A204.1 (cell line): ENCODE measurements around the gene IFI30.
"Not testable (repeated sequence)": the region's sequence is repeated elsewhere in the genome, so short reads cannot be mapped to it uniquely, and the experiment has no call there.

Experiments
- FAIRE-seq: peaks from 2 replicates; lab custom pipeline; 2012; peaks lifted over from hg19 to GRCh38; lab: Jason Lieb, UNC

IFI30 gene

DNA sequence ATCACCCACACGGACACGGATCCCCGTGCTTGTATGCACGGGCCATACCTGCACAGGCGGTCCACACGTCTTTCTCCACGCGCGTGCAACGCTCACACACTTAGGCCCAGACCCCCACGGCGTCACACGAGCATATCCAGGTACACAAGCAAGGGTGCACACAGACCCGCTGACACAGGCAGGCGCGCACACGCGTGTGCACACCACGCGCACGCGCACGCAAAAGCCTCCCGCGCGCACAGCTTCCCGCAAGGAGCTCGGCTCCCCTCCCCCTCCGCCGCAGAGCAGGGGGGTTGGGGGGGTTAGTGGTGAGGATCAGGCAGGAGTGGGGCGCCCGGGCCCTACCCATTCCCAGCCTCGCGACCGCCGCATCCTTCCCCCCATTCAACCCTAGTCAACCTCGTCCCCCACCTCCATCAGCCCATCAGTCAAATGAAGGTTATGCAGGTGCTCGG is 29.8 kb downstream of the IFI30 start:
- FAIRE-seq = no peak

DNA sequence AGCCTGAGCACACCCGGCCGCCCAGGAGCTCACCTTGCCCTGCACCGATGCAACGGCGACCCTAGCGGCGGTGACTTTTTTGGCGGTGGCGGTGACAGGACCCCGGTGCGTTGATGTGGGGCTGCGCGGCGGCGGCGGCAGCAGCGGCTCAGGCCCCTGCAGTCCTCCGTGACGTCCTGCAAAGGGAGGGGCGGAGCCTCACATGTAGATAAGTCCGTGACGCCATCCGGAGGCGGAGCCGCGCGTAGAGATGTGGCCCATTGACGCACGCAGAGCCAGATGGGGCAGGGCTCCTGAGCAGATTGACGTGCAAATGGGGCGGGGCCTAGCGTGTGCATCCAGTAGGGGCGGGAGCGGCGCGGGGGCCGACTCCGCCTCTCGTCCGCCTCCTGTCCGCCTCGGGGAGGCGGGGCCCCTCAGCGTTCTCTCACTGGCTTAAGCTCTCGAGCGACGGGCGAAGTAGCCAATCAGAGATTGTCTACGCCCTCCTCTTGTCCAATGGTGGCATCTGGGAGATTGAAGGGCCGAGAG is 30.3 kb downstream of the IFI30 start, which contains the start of gene RAB3A:
Gene RAB3A (minus strand): TSS at position 180 of the 531 bp plus-strand sequence. CDS start 1,302 bp downstream, outside the sequence.
- FAIRE-seq = peak; percentile 96

DNA sequence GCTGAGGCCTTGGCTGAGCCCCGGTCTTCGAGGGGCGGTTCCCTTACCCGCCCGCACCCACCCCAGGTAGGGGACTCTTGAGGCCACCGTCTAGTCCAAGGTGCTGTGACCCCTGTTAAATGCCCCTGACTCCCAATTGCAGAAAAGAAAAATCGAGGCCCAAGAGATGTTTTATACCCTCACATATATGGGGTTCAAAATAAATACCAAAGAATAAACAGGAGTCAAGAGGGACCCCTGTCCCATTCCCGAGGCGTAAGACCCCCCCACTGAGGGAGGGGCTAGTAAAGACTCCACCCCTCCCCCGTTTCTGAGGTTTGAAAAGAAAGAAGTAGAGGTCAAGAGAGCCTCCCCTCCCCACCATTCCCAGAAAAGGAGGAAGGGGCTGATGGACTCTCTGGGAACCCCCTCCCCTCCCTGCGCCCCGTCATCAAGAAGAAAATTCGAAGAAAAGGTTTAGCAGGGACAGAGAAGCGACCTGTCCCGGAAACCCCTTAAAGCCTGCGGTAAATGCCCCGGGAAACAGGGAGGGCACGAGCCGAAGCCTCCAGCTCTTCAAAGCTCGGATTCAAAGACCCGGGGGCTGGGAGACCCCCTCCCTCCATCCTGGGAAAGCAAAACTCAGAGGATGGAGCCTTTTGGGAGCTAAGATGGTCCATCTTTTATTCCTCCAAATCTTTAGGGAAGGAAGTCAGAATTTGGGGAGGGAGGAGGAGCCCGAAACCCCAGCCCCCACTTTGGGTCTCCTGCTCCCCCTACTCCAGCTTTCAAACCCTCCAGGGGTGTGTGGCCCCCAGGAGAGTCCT is 31.0 kb downstream of the IFI30 start:
- FAIRE-seq = no peak

DNA sequence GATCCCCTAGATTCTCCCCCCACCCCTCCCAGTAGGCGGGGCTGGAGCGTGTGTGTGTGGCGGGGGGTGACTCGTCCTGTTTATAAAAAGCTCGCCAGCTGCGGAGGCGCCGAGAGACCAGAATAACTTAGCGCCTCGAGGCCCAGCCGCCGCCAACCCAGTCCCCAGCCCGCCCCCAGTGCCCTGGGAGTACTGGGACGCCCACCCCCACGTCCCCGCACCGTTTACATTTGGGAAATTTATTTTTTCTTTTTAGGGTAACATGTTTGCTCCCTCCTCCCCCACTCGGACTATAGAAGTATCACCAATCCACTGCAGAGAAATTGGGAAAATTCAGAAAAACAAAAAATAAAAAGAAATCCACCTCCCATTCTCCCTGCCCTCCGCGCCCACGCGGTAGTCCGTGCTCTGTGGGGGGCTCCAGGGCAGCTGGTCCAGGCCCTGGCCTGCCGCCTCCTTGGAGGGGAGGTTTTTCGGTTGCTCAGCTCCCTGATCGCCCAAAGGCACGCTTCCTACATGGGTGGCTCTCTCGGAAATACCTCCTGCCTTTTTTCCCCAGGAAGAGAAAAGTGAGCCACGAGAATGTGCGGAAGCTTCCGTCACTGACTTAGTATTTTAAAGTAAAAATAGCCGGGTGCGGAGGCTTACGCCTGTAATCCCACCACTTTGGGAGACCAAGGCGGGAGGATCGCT is 31.7 kb downstream of the IFI30 start:
- FAIRE-seq = no peak

DNA sequence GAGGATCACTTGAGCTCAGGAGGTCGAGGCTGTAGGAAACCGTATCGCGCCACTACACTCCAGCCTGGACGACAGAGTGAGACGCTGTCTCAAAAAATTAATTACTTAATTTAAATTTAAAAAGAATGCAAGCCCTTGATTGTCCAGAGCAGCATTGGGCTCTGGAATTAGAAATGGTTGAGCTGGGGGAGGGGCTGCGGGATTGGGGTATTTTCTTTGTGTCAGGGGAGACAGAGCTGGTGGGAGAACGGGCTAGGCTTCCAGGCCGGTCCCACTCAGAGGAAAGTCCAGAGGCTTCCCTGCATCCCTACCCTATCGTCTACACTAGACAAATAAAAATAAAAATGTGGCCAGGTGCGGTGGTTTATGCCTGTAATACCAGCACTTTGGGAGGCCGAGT is 32.4 kb downstream of the IFI30 start:
- FAIRE-seq = no peak

DNA sequence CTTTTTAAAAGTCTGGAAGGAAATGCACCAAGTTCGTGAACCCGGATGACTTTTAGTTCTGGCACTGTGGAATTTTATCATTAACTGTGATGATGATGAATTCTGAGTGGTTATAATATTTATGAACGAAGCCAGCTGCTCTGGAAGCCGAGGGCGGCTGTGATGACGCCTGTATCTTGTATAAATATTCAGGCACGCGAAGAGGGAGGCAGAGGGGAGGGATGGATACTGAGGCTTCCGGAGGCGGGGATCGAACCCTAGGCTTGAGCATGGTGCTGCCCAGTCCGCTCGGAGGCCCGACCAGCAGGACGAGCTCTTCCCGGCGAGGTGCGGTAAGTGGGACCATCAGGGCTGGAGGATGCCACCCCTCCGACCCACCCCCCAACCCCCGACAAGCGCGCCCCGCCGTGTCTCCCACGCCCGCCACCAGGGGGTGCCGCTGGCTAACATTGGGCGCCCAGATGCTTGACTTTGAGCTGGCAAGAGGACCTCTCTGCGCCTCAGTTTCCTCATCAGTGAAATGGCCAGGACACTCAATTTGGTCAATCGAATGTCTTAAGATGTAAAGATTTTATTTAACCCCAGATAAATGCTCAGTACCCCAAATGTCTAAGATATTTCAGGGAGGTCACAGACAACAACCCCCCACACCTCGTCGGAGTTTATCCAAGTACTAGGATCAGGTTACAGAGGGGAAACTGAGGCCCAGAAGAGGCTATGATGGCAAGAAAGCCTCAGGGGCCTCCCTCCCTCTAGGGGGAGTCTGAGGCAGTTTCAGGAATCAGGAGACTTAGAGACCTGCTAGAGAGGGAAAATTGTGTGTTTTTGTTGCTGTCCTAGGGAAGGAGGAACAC is 34.7 kb downstream of the IFI30 start:
- no peak for FAIRE-seq

DNA sequence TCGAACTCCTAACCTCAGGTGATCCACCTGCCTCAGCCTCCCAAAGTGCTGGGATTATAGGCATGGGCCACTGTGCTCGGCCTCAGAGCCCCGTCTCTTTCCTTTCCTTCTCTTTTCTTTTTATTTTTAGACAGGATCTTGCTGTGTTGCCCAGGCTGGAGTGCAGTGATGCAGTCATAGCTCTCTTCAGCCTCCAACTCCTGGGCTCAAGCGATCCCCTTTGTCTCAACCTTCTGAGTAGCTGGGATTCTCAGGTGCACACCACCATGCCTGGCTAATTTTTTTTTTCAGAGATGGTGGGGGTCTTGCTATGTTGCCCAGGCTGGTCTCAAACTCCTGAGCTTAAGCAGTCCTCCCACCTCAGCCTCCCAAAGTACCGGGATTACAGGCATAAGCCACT is 36.3 kb downstream of the IFI30 start:
- not testable (repeated sequence) for FAIRE-seq

DNA sequence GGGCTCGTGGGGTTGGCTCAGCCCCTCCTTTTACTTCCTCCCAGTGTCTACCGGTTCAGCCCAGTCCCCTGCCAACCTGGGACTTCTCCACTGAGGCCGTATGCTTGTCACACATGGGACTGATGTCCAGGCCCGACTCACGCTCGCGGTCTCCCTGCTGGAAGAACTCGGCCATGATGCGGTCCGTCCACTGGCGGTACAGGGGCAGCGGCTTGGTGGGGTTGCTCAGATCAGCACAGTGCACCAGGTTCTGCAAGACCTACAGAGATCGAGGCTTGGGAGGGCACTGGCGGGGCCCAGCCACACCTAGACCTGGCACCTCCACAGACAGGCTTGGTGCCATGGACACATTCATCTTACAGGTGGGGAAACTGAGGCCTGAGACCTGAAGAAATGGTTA is 38.1 kb downstream of the IFI30 start:
- no peak for FAIRE-seq

DNA sequence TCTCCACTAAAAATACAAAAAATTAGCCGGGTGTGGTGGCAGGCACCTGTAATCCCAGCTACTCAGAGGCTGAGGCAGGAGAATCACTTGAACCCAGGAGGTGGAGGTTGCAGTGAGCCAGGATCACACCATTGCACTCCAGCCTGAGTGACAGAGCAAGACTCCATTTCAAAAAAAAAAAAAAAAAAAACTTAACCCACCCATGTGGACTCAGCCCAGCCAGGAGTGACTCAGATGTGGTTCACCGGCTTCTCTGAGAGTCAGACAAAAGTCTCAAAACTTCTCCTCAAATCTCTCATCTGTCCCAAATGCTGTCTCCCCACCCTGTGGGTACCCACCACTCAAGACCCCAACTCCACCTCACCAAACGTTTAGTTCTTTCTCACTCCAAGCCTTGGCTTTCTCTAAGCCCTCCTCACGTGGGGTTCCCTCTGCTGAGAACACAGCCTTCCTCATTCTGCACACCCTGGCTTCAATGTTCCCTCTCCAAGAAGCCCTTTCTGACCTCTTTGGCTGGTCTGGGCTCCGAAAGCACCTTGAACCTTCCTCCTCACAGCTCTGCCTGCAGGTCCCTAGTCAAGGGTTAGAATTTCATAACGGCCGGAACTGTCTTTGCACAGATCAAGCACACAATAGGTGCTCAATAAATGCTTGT is 41.3 kb downstream of the IFI30 start:
- no peak for FAIRE-seq

DNA sequence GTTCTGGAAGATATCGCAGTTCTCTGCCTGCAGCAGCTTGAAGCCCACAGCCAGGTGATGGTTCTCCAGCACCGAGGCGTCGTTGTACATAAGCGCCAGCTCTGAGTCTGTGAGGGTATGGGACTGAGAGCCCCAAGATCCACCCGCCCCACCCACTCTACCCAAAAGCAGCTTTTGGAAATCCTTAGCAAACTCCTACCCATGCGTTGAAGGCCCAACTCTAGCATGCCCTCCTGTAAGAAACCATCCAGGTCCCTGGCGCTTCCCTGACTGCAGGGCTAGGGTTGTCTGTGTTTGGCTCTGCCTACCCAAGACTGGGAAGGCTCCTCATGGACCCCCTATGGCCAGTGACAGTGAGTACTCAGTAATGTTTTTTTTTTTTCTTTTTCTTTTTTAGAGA is 43.2 kb downstream of the IFI30 start:
- no peak for FAIRE-seq

DNA sequence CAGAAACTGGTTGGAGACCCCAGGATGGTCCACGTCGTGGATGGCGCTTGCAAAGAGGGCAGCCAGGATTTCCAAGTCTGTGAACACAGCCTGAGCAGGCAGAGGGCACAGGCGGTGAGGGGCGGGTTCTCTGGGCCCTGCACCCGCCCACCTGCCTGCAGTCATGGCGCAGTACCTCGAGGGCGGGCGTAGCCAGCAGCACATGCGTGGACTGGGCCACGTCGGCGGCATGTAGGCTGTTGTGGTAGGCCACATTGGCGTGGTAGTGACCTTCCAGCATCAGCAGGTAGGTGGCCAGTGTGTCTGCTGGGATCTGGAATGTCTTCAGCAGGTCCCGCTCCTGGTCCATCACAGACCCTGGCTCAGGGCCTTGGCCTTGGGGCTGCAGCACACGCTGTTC is 44.5 kb downstream of the IFI30 start:
- no peak for FAIRE-seq

DNA sequence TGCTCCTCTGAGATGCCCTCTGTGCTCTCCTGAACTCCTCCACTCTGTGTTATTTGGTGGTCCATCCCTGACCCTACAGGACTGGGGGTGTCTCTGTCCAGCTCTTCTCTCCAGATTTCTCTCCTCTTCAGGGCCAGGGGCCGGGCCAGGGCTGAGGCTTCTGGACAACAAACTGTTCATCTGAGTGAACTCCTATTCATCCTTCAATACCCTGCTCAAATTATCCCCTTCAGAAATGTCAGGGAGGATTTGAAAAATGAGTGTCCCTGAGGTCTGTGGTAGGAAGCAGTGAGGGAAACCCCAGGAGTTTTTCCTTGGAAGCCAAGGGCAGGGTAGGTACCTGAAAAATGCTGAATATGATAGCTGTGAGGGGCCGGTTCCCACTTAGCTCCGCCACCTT is 45.0 kb downstream of the IFI30 start:
- no peak for FAIRE-seq

DNA sequence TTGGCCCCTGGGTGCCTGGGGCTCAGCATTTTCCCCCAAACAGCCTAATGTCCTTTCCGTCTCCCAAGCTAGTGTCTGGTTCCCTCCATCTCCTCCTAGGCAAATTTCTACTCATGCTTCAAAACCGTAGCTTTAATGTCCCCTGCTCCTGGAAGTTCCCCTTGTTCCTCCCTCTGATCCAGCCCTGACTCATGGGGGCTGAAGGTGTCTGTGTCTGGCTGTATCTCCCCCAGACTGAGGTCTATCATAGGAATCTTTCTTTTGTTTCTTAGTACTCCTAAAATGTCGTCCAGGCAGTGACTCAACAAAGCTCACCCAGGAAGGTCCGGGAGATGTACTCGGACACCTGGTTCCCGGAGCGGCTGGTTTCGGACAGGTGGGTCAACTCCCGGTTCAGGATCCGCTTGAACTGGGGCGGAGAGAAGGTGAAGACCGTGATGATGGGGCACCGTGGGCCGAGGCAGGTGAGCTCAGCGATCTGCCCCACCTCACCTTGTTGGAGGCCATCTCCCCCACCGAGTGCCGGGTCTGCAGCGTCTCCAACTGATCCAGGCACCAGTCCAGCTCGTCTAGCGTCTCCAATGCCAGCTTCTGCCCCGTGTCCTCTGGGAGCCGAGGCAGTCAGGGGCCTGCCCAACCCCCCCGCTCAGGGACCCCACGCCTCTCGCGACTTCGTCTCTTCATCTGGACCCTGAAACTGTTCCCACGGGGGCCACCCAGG is 46.5 kb downstream of the IFI30 start:
- FAIRE-seq = no peak

DNA sequence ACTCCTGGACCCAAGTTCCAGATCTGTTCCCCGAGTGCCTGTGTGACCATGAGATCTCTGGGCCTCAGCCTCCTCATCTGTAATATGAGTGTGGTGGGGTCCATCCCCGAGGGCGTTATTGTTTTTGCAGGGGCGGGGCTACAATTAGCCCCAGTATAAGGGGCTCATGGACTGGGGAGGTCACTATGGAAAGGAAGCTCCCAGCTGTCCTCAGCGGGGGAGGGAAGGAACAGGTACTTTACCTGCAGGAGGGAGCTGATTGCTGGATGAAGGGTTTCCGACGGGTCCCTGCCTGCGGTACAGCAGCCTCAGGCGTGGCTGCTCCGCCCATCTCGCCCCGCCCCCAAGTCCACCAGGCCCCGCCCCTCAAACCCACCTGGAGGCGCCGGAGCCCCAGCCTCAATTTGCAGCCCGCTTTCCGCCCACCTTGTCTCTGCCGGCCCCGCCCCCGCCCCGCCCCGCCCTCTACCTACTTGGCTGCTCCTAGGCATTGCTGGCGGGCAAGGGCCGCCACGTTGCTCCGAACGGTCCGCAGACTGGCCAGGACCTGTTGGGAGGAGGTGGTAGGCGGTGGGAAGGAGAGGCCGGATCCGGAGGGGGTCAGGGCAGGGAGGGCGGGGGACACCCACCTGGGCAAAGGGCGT is 47.1 kb downstream of the IFI30 start:
- no peak for FAIRE-seq

DNA sequence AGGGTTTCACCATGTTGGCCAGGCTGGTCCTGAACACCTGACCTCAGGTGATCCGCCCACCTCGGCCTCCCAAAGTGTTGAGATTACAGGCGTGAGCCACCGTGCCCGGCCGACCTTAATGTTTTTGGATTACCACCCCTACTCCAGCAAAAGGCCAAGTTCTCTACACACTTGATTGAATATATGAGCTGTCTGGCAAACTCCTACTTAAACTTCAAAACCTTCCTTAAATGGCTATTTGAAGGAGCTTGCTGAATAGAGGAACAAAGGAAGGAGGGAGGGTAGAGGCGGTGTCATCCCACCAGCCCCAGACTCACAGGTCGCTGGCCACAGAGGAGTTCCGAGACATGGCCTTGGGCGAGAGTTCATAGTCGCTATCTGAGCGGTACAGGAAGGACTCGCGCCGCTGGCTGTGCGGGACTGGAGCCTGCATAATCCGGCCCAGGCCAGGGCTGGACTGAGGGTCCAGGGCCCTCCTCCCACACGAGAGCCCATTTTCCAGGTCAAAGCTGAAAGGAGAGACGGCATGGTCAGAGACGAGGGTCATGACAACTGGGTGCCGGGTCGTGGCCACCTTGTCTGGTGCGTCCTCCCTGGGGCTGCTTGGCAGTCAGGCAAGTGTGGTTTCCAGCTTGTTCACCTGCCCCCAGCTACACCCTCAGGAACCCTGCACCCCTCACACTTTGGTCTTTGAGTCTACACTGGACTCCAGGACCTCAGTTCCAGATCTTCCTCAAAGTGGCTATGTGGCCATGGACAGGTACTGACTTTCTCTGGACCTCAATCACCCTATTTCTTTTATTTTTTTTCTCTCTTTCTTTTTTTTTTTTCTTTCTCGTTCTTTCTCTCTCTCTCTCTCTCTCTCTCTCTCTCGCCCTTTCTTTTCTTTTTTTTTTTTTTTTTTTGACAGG is 48.5 kb downstream of the IFI30 start:
- FAIRE-seq = no peak

DNA sequence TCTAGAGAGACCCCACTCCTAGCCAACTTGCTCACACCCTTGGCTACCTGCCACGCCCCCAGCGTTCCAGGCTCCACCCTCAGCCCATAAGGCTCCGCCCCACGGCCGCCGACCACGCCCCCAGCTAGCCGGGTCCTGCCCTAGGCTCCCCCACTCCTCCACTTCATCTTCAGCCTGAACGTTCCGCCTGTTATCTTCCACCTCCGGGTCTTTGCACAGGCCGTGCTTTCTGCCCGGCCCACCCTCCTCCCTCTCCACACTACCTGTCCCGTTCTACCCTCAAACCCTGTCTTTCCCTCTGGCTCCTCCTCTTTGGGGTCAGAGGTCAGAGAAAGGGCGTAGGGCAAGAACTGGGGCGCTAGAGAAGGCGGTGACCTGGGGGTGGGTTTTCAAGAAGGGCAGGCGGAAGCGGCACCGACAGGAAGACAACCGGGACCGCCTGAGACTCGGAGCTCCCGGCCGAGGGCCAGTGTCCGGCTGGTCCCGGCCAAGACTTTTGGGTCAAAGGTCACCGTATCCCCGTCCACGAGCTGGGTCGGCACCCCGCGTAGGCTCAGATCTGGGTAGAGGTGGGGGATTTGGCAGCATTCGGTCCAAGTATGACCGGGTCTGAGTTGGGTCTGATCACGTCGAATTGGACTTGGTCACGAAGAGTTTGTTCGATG is 50.4 kb downstream of the IFI30 start:
- FAIRE-seq = no peak

DNA sequence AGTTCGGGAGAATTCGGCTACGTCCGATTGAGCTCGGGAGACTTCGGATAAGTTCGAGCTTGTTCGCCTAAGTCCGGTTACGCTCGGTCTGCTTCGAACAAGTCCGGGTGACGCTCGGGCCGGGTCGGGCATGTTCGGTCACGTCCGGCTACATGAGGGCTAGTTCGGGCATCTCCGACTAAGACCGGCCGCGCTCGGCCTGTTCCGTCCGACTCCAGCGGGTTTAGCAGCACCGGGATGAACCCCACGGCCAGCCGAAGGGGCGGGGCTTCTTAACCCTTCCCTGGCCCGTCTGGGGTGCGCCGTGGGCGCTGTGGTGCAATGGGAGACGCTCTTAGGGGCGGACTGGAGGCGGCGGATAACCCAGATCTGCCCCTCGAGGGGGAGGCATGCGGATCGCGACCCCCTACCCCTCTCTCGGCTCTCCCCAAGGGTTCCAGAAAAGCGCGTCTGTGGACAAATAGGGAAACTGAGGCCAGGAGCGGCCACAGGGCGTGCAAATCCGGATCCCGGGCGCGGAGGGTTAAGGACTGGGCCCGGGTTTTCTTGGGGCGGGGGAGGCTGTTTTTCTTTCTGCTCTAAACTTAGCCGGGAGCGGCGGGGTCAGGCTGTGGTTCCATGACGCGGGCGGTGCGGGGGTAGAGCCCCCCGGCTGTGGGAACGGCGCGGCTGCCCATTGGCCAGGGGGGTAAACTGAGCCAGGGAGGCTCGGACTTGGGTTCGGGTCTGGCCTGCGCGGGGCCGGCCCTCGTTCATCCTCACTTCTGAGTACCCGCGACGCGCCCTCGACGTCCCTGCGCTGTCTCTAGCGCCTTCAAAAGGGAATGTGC is 51.1 kb downstream of the IFI30 start:
- peak; percentile 99 for FAIRE-seq

DNA sequence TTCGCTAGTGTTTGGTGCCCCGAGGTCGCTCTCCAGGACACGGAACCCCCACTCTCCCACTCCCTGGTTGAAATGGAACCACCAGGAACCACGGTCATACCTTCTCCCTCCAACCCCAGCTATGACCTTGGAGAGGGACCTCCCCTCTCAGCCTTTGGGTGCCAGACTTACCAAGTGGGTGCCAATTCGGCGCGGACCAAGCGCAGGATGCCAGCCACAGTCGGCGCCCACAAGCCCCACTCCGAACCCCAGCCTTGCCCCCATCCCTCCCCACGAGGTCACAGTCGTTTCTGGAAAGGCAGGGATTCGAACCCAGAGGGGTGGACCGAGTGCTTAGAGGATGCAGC is 51.7 kb downstream of the IFI30 start:
- no peak for FAIRE-seq
